Esophagus squamous epithelium (tissue), 4 donors: ENCODE measurements around the gene CTSO.

Experiments used
- CTCF ChIP-seq, 6 experiments: fragments of 450-650 bp in 4 of 6; fragments of 200-600 bp in 2 of 6; sonication (generic) in 2 of 6; IDR thresholded peaks; one replicate each; pipeline ENCODE4 v1.5.1; 2016 to 2019; ENCODE audit warnings: antibody characterized with exemption in 6 of 6, mild to moderate bottlenecking in 4 of 6, moderate library complexity in 4 of 6
- POLR2A ChIP-seq, 4 donors: fragments of 450-650 bp; IDR thresholded peaks; one replicate each; pipeline ENCODE4 v1.6.1; 2017; ENCODE audit warnings: antibody characterized with exemption in 4 of 4, mild to moderate bottlenecking in 4 of 4, moderate library complexity in 3 of 4

- no peak for TF ChIP-seq CTCF (IDR thresholded peaks at IDR 0.05)
- TF ChIP-seq POLR2A (IDR thresholded peaks at IDR 0.05) = no peak
These were observed 7.2 kb downstream of the CTSO start for GRCh38 chr4:155946486-155946885.
